Trophoblast cell (in vitro differentiated cells and primary cell): ENCODE measurements around the gene COL5A1.
A peak's percentile ranks its signal among the peaks of the same experiment; 100 is the strongest.

Experiments
- DNase-seq, 2 donors: peaks; one replicate each; pipeline ENCODE4 v3.0.0-alpha.2; 2016
- H2AFZ ChIP-seq: 2 replicates; pipeline ENCODE4 v1.6.1; 2013; ENCODE audit warnings: low read length, moderate library complexity, mild to moderate bottlenecking; ENCODE audit not compliant: insufficient read depth, poor library complexity
- H2AK5ac ChIP-seq: 2 replicates; pipeline ENCODE4 v1.6.1; 2013; ENCODE audit warnings: mild to moderate bottlenecking, low read length
- H2BK120ac ChIP-seq: 2 replicates; pipeline ENCODE4 v1.6.1; 2013; ENCODE audit warnings: low read length, mild to moderate bottlenecking, moderate library complexity; ENCODE audit not compliant: insufficient read depth, poor library complexity
- H2BK12ac ChIP-seq: 2 replicates; pipeline ENCODE4 v1.6.1; 2013; ENCODE audit warnings: mild to moderate bottlenecking, low read length, moderate library complexity
- H2BK5ac ChIP-seq: 2 replicates; pipeline ENCODE4 v1.6.1; 2013; ENCODE audit warnings: low read length, low read depth, moderate library complexity, mild to moderate bottlenecking; ENCODE audit not compliant: poor library complexity
- H3K14ac ChIP-seq: 2 replicates; pipeline ENCODE4 v1.6.1; 2013; ENCODE audit warnings: mild to moderate bottlenecking, low read length
- H3K18ac ChIP-seq: 2 replicates; pipeline ENCODE4 v1.6.1; 2013; ENCODE audit warnings: mild to moderate bottlenecking, low read length
- H3K23ac ChIP-seq: 2 replicates; pipeline ENCODE4 v1.6.1; 2013; ENCODE audit warnings: low read length
- H3K27ac ChIP-seq: 2 replicates; pipeline ENCODE4 v1.5.1; 2013; ENCODE audit warnings: low read depth, mild to moderate bottlenecking, inconsistent platforms, low read length, moderate library complexity
- H3K27me3 ChIP-seq: 2 replicates; pipeline ENCODE4 v1.6.1; 2013; ENCODE audit warnings: inconsistent platforms, mild to moderate bottlenecking, low read length, moderate library complexity; ENCODE audit not compliant: insufficient read depth
- H3K36me3 ChIP-seq, 2 experiments: 1 replicate in 1 of 2; 2 replicates in 1 of 2; pipeline ENCODE4 v1.6.1; 2013; ENCODE audit warnings: low read length in 2 of 2, mild to moderate bottlenecking in 2 of 2, moderate library complexity in 1 of 2; ENCODE audit not compliant: insufficient read depth in 2 of 2, control insufficient read depth in 1 of 2
- H3K4ac ChIP-seq: 2 replicates; pipeline ENCODE4 v1.6.1; 2013; ENCODE audit warnings: low read depth, mild to moderate bottlenecking, low read length, moderate library complexity
- H3K4me1 ChIP-seq, 2 experiments: 1 replicate in 1 of 2; 2 replicates in 1 of 2; pipeline ENCODE4 v1.6.1; 2013; ENCODE audit warnings: low read length in 2 of 2, mild to moderate bottlenecking in 2 of 2, moderate library complexity in 1 of 2; ENCODE audit not compliant: insufficient read depth in 2 of 2, control insufficient read depth in 1 of 2
- H3K4me2 ChIP-seq: 2 replicates; pipeline ENCODE4 v1.6.1; 2013; ENCODE audit warnings: inconsistent platforms, mild to moderate bottlenecking, low read length, moderate library complexity
- H3K4me3 ChIP-seq: 2 replicates; pipeline ENCODE4 v1.5.1; 2013; ENCODE audit warnings: mild to moderate bottlenecking, low read depth, low read length, inconsistent platforms
- H3K79me1 ChIP-seq: one replicate; pipeline ENCODE4 v1.6.1; 2013; ENCODE audit warnings: low read length
- H3K79me2 ChIP-seq: 2 replicates; pipeline ENCODE4 v1.6.1; 2013; ENCODE audit warnings: low read length, mild to moderate bottlenecking; ENCODE audit not compliant: control insufficient read depth, insufficient read depth, poor library complexity
- H3K9ac ChIP-seq: 2 replicates; pipeline ENCODE4 v1.6.1; 2013; ENCODE audit warnings: mild to moderate bottlenecking, low read length
- H3K9me3 ChIP-seq: 2 replicates; pipeline ENCODE4 v1.6.1; 2013; ENCODE audit warnings: low read depth, mild to moderate bottlenecking, control low read depth, inconsistent platforms, low read length; ENCODE audit not compliant: insufficient read depth
- H4K12ac ChIP-seq: 2 replicates; pipeline ENCODE4 v1.6.1; 2013; ENCODE audit warnings: low read depth, mild to moderate bottlenecking, low read length, moderate library complexity
- H4K8ac ChIP-seq: 2 replicates; pipeline ENCODE4 v1.6.1; 2013; ENCODE audit warnings: low read depth, mild to moderate bottlenecking, low read length, moderate library complexity
- H4K91ac ChIP-seq: one replicate; pipeline ENCODE4 v1.6.1; 2013; ENCODE audit warnings: low read depth, mild to moderate bottlenecking, low read length, moderate library complexity
- WGBS: extraction: QIAGEN DNeasy Blood & Tissue Kit; methylation state at CpG from one replicate; pipeline ENCODE4 v1.1.7; 2013; ENCODE audit warnings: missing lambda C conversion rate; ENCODE audit not compliant: insufficient read length, insufficient coverage; ENCODE audit errors: extremely low coverage; 5-methylcytosine and 5-hydroxymethylcytosine counted together

Gene COL5A1

GRCh38 chr9:134626069-134626423 is 15.6 kb upstream of the COL5A1 start:
- WGBS: no CpG with 5 or more reads among the region's 7 CpGs
- Histone ChIP-seq H2BK12ac (peak overlapping the region; percentile 81), H4K12ac (no peak overlapping the region)

GRCh38 chr9:134626571-134627416 is 14.8 kb upstream of the COL5A1 start:
- no peak overlapping the region for H3K23ac ChIP-seq
- H3K18ac ChIP-seq: peak overlapping the region; percentile 58
- H4K91ac ChIP-seq: peak overlapping the region; percentile 82
- H3K9me3 ChIP-seq: no peaks in the 10 kb centered on the region
- H3K4me1 ChIP-seq: peaks cover 41 to 48% of the 10 kb centered on the region in 2 experiments
- H2AFZ ChIP-seq: no peak overlapping the region
- peak overlapping the region; percentile 89 for H2AK5ac ChIP-seq
- H4K8ac ChIP-seq: no peak overlapping the region
- H2BK12ac ChIP-seq: peak overlapping the region; percentile 85
- H2BK120ac ChIP-seq: peak overlapping the region; percentile 63
- H3K27ac ChIP-seq: no peak overlapping the region
- H3K79me1 ChIP-seq: peaks cover 35% of the 10 kb centered on the region
- peak overlapping the region; percentile 26 for H3K4ac ChIP-seq
- no peaks in the 10 kb centered on the region for H3K27me3 ChIP-seq
- no peak overlapping the region for H3K9ac ChIP-seq
- peak overlapping the region; percentile 78 for H2BK5ac ChIP-seq
- H3K14ac ChIP-seq: peak overlapping the region; percentile 58
- no CpG with 5 or more reads among the region's 19 CpGs for WGBS
- H3K36me3 ChIP-seq: no peaks in the 10 kb centered on the region
- no peak overlapping the region for H3K4me2 ChIP-seq
- DNase-seq: no peak
- no peaks in the 10 kb centered on the region for H3K79me2 ChIP-seq
- no peak overlapping the region for H3K4me3 ChIP-seq
- H4K12ac ChIP-seq: no peak overlapping the region

More at GRCh38 chr9:134626069-134626423, 15.6 kb upstream of the COL5A1 start:
- no peaks in the 10 kb centered on the region for H3K36me3 ChIP-seq
- no peak for DNase-seq
- no peak overlapping the region for H3K9ac ChIP-seq
- peak overlapping the region; percentile 85 for H3K27ac ChIP-seq
- H3K4ac ChIP-seq: peak overlapping the region; percentile 13
- H3K18ac ChIP-seq: peak overlapping the region; percentile 48
- H2BK120ac ChIP-seq: peak overlapping the region; percentile 63
- H3K4me2 ChIP-seq: no peak overlapping the region
- H3K79me1 ChIP-seq: peaks cover 36% of the 10 kb centered on the region
- H3K27me3 ChIP-seq: no peaks in the 10 kb centered on the region
- peak overlapping the region; percentile 3 for H2AFZ ChIP-seq
- no peaks in the 10 kb centered on the region for H3K79me2 ChIP-seq
- no peaks in the 10 kb centered on the region for H3K9me3 ChIP-seq
- H3K4me3 ChIP-seq: no peak overlapping the region
- peak overlapping the region; percentile 58 for H3K14ac ChIP-seq
- peak overlapping the region; percentile 20 for H4K8ac ChIP-seq
- peak overlapping the region; percentile 82 for H4K91ac ChIP-seq
- peak overlapping the region; percentile 78 for H2BK5ac ChIP-seq
- no peak overlapping the region for H3K23ac ChIP-seq
- peak overlapping the region; percentile 24 for H2AK5ac ChIP-seq
- peaks cover 42 to 54% of the 10 kb centered on the region in 2 experiments for H3K4me1 ChIP-seq

DNA sequence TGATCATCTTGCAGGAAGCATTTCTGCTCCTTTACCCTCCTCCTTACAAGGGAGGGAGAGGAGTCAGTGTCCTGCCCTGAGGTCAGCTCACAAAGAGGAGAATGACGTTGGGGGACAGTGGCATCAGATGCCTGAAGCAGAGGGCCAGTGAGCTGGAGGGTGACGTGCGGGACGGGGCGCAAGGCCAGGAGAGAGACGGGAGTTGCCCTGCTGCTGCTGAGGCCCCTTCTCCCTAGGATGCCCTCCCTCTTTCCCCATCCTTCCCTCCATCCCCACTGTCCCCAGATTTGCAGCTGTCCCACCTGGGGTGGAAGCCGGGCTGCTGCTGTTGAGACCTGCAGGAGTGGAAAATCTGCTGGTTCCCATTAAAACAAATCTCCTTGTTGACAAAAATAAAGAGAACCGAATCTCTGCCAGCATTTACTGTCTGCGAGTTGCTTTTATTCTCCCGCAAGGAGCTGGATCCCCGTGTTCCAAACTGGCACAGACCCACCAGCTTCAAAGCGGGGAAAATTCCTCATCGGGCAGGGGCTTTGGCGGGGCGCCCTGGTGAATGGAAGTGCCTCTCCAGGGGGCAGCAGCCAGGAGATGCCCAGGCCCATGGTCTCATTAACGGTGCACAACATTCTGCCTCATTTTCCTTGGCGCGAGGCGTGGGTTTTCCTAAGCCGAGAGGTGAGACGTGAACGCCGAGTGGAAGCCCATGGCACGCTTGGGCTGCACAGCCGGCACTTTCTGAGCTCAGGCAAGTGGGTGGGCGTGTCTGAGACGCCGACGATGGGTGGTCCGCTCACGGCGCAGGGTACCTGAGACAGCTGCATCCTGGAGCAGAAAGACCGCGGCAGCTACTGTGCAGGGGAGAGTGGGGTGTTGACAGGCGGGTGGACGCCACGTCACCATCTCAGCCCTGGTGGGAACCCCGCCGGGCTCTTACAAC is 13.9 kb upstream of the COL5A1 start:
- no peaks in the 10 kb centered on the region for H3K9me3 ChIP-seq
- H3K27me3 ChIP-seq: no peaks in the 10 kb centered on the region
- WGBS: no CpG with 5 or more reads among the region's 39 CpGs
- no peak overlapping the region for H4K12ac ChIP-seq
- no peaks in the 10 kb centered on the region for H3K36me3 ChIP-seq
- no peak overlapping the region for H3K27ac ChIP-seq
- H2BK120ac ChIP-seq: peak overlapping the region; percentile 44
- H3K4me3 ChIP-seq: no peak overlapping the region
- H3K23ac ChIP-seq: no peak overlapping the region
- no peak overlapping the region for H3K4ac ChIP-seq
- H3K14ac ChIP-seq: peak overlapping the region; percentile 30
- H3K79me1 ChIP-seq: peaks cover 35% of the 10 kb centered on the region
- no peaks in the 10 kb centered on the region for H3K79me2 ChIP-seq
- H3K4me1 ChIP-seq: peaks cover 41 to 47% of the 10 kb centered on the region in 2 experiments
- H4K8ac ChIP-seq: no peak overlapping the region
- peak overlapping the region; percentile 80 for H2AK5ac ChIP-seq
- no peak overlapping the region for H3K9ac ChIP-seq
- H2BK12ac ChIP-seq: peak overlapping the region; percentile 85
- no peak overlapping the region for H3K4me2 ChIP-seq
- H2BK5ac ChIP-seq: no peak overlapping the region
- peak overlapping the region; percentile 1 for H3K18ac ChIP-seq
- peak overlapping the region; percentile 40 for H4K91ac ChIP-seq
- H2AFZ ChIP-seq: no peak overlapping the region
- no peak for DNase-seq

DNA sequence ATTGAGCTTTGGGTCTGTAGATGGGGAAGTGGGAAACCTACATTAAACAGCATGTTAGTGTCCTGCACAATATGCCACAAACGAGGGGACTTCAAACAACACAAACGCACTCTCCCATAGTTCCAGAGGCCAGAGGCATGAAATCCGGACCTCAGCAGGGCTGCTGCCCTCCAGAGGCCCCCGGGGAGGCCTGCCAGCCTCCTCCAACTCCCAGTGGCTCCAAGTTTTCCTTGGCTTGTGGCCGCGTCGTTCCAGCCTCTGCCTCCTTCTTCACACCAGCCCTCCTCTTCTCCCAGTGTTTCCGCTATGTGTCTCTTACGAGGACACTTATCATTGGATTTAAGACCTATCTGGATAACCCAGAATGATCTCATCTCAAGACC is 13.3 kb upstream of the COL5A1 start:
- H2AFZ ChIP-seq: no peak overlapping the region
- no peaks in the 10 kb centered on the region for H3K27me3 ChIP-seq
- H2BK12ac ChIP-seq: no peak overlapping the region
- no peak overlapping the region for H2BK120ac ChIP-seq
- H3K14ac ChIP-seq: no peak overlapping the region
- no peak overlapping the region for H3K23ac ChIP-seq
- no peak for DNase-seq
- no peak overlapping the region for H3K4me3 ChIP-seq
- no CpG with 5 or more reads among the region's 9 CpGs for WGBS
- H3K9me3 ChIP-seq: peaks cover 1% of the 10 kb centered on the region
- H2BK5ac ChIP-seq: no peak overlapping the region
- H4K91ac ChIP-seq: no peak overlapping the region
- no peak overlapping the region for H3K9ac ChIP-seq
- no peaks in the 10 kb centered on the region for H3K79me2 ChIP-seq
- H2AK5ac ChIP-seq: no peak overlapping the region
- no peak overlapping the region for H3K18ac ChIP-seq
- H3K4me2 ChIP-seq: no peak overlapping the region
- no peak overlapping the region for H4K8ac ChIP-seq
- H3K36me3 ChIP-seq: no peaks in the 10 kb centered on the region
- H3K27ac ChIP-seq: no peak overlapping the region
- H4K12ac ChIP-seq: no peak overlapping the region
- H3K4ac ChIP-seq: no peak overlapping the region
- peaks cover 30% of the 10 kb centered on the region for H3K79me1 ChIP-seq
- peaks cover 35 to 42% of the 10 kb centered on the region in 2 experiments for H3K4me1 ChIP-seq
